RKO (cell line): Measurements from ENCODE around the gene KRTAP10-11.

ENCODE experiments used
- DNase-seq: peaks from one replicate; pipeline ENCODE4 v3.0.0-alpha.2; 2016; ENCODE audit warnings: low spot score

KRTAP10-11 gene

DNA sequence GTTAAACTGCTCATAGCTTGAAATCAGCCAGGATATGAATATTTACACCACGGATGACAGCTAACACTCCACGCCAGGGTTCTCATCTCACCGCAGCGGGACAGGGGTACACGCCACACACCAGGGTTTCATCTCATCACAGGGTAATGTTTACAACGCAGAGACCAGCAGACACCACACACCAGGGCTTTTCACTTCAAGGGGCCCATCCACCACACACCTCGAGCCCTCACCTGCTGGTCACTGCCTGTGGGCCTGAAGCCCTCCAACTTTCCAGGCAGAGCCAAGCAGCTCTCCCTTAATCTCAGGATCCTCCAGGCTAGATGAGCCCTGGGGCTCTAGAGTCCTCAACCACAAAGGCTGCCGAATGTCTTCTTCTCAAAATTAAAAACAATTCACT is 49.4 kb downstream of the KRTAP10-11 start:
- DNase-seq: no peak

DNA sequence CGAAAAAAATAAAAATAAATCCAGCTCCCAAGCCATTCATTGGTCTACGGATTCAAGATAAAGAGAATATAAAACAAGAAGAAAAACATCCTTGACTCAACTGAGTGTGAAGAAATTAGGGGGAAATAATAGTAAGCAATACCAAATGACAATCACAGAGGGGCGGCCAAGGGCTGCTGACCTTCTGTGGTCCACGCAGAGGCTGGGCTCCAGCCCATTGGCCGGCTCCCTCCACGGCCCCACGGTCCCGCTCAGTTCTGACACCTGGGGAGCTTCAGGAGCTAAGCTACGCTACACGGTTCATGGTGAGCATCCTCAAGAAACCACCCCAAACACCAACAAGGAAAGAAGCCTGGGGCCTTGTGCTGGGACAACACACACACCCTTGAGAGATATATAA is 50.4 kb downstream of the KRTAP10-11 start:
- no peak for DNase-seq
